Measurements from ENCODE around the gene MT2A. TPM values are rescaled to one million over a fixed set of nuclear protein-coding genes. Genes with fewer than 3 reads are reported as not detected.
A peak's percentile ranks its signal among the peaks of the same experiment; 100 is the strongest.

The MT2A gene
- total and polyA plus RNA-seq, 2 donors from 2014 or later: 315 to 507 TPM

DNA sequence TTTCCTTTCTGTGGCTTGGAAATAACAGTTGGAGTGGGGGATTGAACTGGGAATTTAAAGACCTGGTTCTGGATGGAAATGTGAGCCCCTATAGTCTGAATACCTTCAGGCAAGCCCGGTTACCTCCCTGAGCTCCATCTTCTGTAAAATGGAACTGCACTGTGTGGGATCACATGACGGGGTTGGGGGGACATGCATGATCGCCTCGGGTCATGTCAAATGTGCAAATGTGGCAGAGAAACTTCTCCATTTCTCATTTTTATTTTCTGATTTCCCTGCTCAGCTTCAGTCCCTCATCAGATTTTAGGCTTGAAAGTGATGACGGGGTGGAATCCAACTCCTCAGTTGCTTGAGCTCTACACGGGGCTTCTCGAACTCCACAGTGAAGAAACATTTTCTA is 44.8 kb downstream of the MT2A start:
- Histone ChIP-seq H3K27ac (ENCODE audit: low read depth in 2 of 2, low read length in 2 of 2) (no peak overlapping the region), H3K9me3 (ENCODE audit: control insufficient read depth in 2 of 3, insufficient read depth in 1 of 3, low read length in 3 of 3) (no peaks in the 10 kb centered on the region), H3K27me3 (ENCODE audit: control insufficient read depth, insufficient read depth, low read length) (peaks cover 2% of the 10 kb centered on the region), H3K9ac (ENCODE audit: low read length in 3 of 3) (no peak overlapping the region), H3K36me3 (ENCODE audit: control insufficient read depth in 2 of 3, insufficient read depth in 3 of 3, low read length in 3 of 3) (no peaks in the 10 kb centered on the region), H3K4me1 (ENCODE audit: control insufficient read depth in 2 of 3, insufficient read depth in 2 of 3, low read depth in 1 of 3, low read length in 3 of 3) (peaks cover 0 to 3% (median under 1%) of the 10 kb centered on the region in 3 donors), H3K4me3 (ENCODE audit: low read length in 3 of 3) (no peak overlapping the region)
- intact Hi-C loops (cut with DNase I): no loop called here
- FAIRE-seq (no peak), DNase-seq (no peak)
- no peak for TF ChIP-seq CTCF (IDR thresholded peaks at IDR 0.05; ENCODE audit: borderline replicate concordance, extremely low read depth, insufficient read depth)

GRCh38 chr16:56657555-56658326 is 49.4 kb downstream of the MT2A start, which contains the start of gene MT1F:
Gene MT1F, plus strand, starts transcription at chr16:56657959. Its CDS starts 100 bp downstream, at chr16:56658059.
- peaks cover 18% of the 10 kb centered on the region for H3K27me3 ChIP-seq (ENCODE audit: control insufficient read depth, insufficient read depth, low read length)
- DNase-seq (peak; percentile 84 to 97 (median 87)), FAIRE-seq (no peak)
- peak within 1 kb of the TSS; percentile 40 to 47 for H3K27ac ChIP-seq (ENCODE audit: low read depth in 2 of 2, low read length in 2 of 2)
- no peak for TF ChIP-seq CTCF (IDR thresholded peaks at IDR 0.05; ENCODE audit: borderline replicate concordance, extremely low read depth, insufficient read depth)
- peaks cover 0 to 7% (median 5%) of the 10 kb centered on the region in 3 donors for H3K4me1 ChIP-seq (ENCODE audit: control insufficient read depth in 2 of 3, insufficient read depth in 2 of 3, low read depth in 1 of 3, low read length in 3 of 3)
- intact Hi-C loops (cut with DNase I): no loop called here
- peak within 1 kb of the TSS; percentile 6 to 66 (median 64) for H3K9ac ChIP-seq (ENCODE audit: low read length in 3 of 3)
- H3K9me3 ChIP-seq (ENCODE audit: control insufficient read depth in 2 of 3, insufficient read depth in 1 of 3, low read length in 3 of 3): no peaks in the 10 kb centered on the region
- no peaks in the 10 kb centered on the region for H3K36me3 ChIP-seq (ENCODE audit: control insufficient read depth in 2 of 3, insufficient read depth in 3 of 3, low read length in 3 of 3)
- H3K4me3 ChIP-seq (ENCODE audit: low read length in 3 of 3): peak within 1 kb of the TSS; percentile 46 to 97 (median 87)

DNA sequence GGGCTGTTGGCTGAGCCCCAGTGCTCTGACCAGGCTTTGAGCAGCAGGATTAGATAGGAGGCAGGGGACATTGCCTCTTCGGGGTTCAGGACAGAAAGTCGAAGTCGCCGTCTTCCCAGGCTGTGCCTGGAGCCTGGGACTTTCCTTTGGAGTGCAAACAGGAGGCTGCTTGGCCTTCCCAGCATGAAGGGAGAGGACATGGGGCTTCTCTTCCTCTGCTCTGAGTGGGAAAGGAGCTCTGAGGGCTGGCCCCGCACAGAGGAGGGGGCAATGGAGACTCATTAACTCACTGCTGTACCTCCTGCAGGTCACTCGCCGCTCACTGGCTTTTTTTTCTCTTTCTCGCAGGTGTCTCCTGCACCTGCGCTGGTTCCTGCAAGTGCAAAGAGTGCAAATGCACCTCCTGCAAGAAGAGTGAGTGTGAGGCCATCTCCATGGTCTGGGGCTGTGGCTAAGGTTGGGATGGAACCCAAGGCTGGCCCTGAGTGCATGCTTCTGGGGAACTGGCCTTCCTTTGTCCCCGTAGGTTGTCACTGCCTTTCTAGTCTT is 50.0 kb downstream of the MT2A start:
- peak overlapping the region; percentile 40 to 47 for H3K27ac ChIP-seq (ENCODE audit: low read depth in 2 of 2, low read length in 2 of 2)
- no peak for TF ChIP-seq CTCF (IDR thresholded peaks at IDR 0.05; ENCODE audit: borderline replicate concordance, extremely low read depth, insufficient read depth)
- H3K9ac ChIP-seq (ENCODE audit: low read length in 3 of 3): peak overlapping the region; percentile 6 to 66 (median 64)

More for the DNA sequence above, 50.0 kb downstream of the MT2A start:
- intact Hi-C loops (cut with DNase I): no loop called here
- H3K4me3 ChIP-seq (ENCODE audit: low read length in 3 of 3): peak overlapping the region; percentile 33 to 97 (median 87)
- no peaks in the 10 kb centered on the region for H3K36me3 ChIP-seq (ENCODE audit: control insufficient read depth in 2 of 3, insufficient read depth in 3 of 3, low read length in 3 of 3)
- no peaks in the 10 kb centered on the region for H3K9me3 ChIP-seq (ENCODE audit: control insufficient read depth in 2 of 3, insufficient read depth in 1 of 3, low read length in 3 of 3)
- DNase-seq (peak in 2 of 5 donors; percentile 52 to 89), FAIRE-seq (no peak)
- H3K4me1 ChIP-seq (ENCODE audit: control insufficient read depth in 2 of 3, insufficient read depth in 2 of 3, low read depth in 1 of 3, low read length in 3 of 3): peaks cover 0 to 9% (median 5%) of the 10 kb centered on the region in 3 donors
- peaks cover 20% of the 10 kb centered on the region for H3K27me3 ChIP-seq (ENCODE audit: control insufficient read depth, insufficient read depth, low read length)

Other genes with a start within 250 kb of the MT2A start
- 163 TPM for gene AMFR, start 183.0 kb upstream of the MT2A start, total RNA-seq
- gene AMFR, start 183.0 kb upstream of the MT2A start, polyA plus RNA-seq (ENCODE audit: insufficient read depth, low read depth, low replicate concordance): 143 TPM
- gene NUDT21, start 157.3 kb upstream of the MT2A start, total RNA-seq: 117 TPM
- 47.1 TPM for gene NUDT21, start 157.3 kb upstream of the MT2A start, polyA plus RNA-seq (ENCODE audit: insufficient read depth, low read depth, low replicate concordance)
- gene OGFOD1, start 157.0 kb upstream of the MT2A start, total RNA-seq: 39.4 TPM
- 16.1 TPM for gene OGFOD1, start 157.0 kb upstream of the MT2A start, polyA plus RNA-seq (ENCODE audit: insufficient read depth, low read depth, low replicate concordance)
- gene BBS2, start 88.6 kb upstream of the MT2A start, total RNA-seq: 64.2 TPM
- gene BBS2, start 88.6 kb upstream of the MT2A start, polyA plus RNA-seq (ENCODE audit: insufficient read depth, low read depth, low replicate concordance): 46.5 TPM
- gene MT4, start 43.5 kb upstream of the MT2A start, total RNA-seq: not detected
- not detected for gene MT4, start 43.5 kb upstream of the MT2A start, polyA plus RNA-seq (ENCODE audit: insufficient read depth, low read depth, low replicate concordance)
- gene MT3, start 19.1 kb upstream of the MT2A start, total RNA-seq: not detected
- 25.5 TPM for gene MT3, start 19.1 kb upstream of the MT2A start, polyA plus RNA-seq (ENCODE audit: insufficient read depth, low read depth, low replicate concordance)
- 258 TPM for gene MT1E, start 17.2 kb downstream of the MT2A start, total RNA-seq
- 191 TPM for gene MT1E, start 17.2 kb downstream of the MT2A start, polyA plus RNA-seq (ENCODE audit: insufficient read depth, low read depth, low replicate concordance)
- gene MT1M, start 24.1 kb downstream of the MT2A start, total RNA-seq: 27.9 TPM
- gene MT1M, start 24.1 kb downstream of the MT2A start, polyA plus RNA-seq (ENCODE audit: insufficient read depth, low read depth, low replicate concordance): 15.3 TPM
- gene MT1A, start 30.1 kb downstream of the MT2A start, total RNA-seq: 19.8 TPM
- 3.1 TPM for gene MT1A, start 30.1 kb downstream of the MT2A start, polyA plus RNA-seq (ENCODE audit: insufficient read depth, low read depth, low replicate concordance)
- gene MT1B, start 43.3 kb downstream of the MT2A start, total RNA-seq: not detected
- not detected for gene MT1B, start 43.3 kb downstream of the MT2A start, polyA plus RNA-seq (ENCODE audit: insufficient read depth, low read depth, low replicate concordance)
- gene MT1F, start 49.4 kb downstream of the MT2A start, total RNA-seq: 53.3 TPM
- gene MT1F, start 49.4 kb downstream of the MT2A start, polyA plus RNA-seq (ENCODE audit: insufficient read depth, low read depth, low replicate concordance): 312 TPM
- gene MT1G, start 59.5 kb downstream of the MT2A start, total RNA-seq: 33.6 TPM
- 2,564 TPM for gene MT1G, start 59.5 kb downstream of the MT2A start, polyA plus RNA-seq (ENCODE audit: insufficient read depth, low read depth, low replicate concordance)
- gene MT1H, start 61.2 kb downstream of the MT2A start, total RNA-seq: 4.4 TPM
- gene MT1H, start 61.2 kb downstream of the MT2A start, polyA plus RNA-seq (ENCODE audit: insufficient read depth, low read depth, low replicate concordance): 606 TPM
- gene MT1X, start 73.9 kb downstream of the MT2A start, total RNA-seq: 223 TPM
- 476 TPM for gene MT1X, start 73.9 kb downstream of the MT2A start, polyA plus RNA-seq (ENCODE audit: insufficient read depth, low read depth, low replicate concordance)
- 48.8 TPM for gene NUP93, start 121.5 kb downstream of the MT2A start, total RNA-seq
- 34.8 TPM for gene NUP93, start 121.5 kb downstream of the MT2A start, polyA plus RNA-seq (ENCODE audit: insufficient read depth, low read depth, low replicate concordance)

All from kidney (tissue), 14 donors.